ENCODE measurements around the gene PIK3CA.
A peak's percentile ranks its signal among the peaks of the same experiment; 100 is the strongest.
"Not testable (repeated sequence)": the region's sequence is repeated elsewhere in the genome, so short reads cannot be mapped to it uniquely, and the experiment has no call there.

The PIK3CA gene

DNA sequence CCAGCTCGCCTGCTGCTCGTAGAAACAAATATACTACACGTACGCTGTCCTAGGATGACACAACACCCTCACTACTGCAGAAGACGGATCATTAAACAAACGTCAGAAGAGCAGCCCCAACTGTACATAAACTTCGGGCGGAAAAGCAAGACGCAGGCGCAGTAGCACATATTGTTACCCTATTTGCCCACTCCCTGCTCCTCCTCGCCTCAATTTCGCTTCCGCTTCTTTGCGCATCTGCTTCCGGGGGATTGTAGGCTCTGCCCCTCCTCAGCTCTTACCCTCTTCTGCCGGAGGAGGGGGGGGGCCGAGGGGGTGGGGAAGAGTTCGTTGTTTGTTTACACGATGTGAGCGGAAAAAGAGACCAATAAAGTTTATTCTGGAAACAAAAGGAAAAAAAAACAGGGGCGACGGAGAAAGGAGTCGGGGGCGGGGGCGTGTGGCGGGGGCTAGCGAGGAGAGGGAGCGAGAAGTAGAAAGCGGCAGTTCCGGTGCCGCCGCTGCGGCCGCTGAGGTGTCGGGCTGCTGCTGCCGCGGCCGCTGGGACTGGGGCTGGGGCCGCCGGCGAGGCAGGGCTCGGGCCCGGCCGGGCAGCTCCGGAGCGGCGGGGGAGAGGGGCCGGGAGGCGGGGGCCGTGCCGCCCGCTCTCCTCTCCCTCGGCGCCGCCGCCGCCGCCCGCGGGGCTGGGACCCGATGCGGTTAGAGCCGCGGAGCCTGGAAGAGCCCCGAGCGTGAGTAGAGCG, at the start of gene PIK3CA:
Gene PIK3CA (plus strand): TSS at position 485 of the 743 bp plus-strand sequence. CDS start 50,469 bp downstream, outside the sequence.
- peak; percentile 88 to 91 for DNase-seq (ENCODE audit: low read depth in 2 of 2)

DNA sequence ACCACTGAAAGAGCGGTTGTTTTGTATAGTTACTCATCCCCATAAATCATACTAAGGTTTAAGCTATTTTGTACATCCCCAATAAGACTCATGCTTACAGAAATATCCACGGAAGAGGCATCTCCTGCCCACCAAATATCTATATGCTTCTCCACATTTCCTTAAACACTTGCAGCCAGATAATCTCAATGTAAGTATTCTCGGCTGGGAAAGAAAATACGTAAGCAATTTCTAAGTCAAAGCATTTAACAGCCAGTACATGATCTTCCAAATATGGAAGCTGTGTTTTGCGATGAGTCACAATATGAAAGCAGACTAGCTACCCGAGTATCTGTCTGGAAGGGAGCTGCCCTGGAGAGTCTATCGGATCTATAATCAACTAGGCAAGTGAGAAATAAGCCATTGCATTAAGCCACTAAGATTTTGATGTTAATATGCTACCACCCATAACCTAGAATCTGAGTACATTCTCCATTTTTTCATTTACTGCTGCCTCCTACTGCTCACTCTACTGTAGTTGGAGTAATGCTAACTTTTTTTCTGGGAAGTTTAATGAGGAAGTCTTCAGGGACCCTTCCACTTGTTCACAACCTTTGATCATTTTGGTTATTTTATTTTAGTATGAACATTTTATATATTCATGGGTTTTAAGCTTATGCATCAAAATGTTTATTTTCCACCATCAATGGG, 49.6 kb upstream of the PIK3CA start:
- DNase-seq (ENCODE audit: low read depth in 2 of 2) = no peak

DNA sequence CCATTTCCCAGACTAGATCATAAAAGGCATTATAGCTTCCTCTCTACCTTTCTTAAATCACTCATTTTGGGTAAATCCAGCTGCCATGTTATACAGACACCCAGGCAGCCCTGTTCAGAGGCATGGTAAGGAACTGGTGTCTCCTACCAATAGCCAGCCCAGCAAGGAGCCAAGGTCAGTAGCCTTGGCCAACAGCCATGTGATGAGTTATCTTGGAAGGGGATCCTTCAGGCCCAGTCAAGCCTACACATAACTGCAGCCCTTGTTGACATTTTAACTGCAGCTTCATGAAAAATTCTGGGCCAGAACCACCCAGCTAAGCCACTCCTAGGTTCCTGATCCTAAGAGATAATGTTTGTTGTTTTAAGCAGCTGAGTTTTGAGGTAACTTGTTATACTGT, 47.5 kb upstream of the PIK3CA start:
- no peak for DNase-seq (ENCODE audit: low read depth in 2 of 2)

DNA sequence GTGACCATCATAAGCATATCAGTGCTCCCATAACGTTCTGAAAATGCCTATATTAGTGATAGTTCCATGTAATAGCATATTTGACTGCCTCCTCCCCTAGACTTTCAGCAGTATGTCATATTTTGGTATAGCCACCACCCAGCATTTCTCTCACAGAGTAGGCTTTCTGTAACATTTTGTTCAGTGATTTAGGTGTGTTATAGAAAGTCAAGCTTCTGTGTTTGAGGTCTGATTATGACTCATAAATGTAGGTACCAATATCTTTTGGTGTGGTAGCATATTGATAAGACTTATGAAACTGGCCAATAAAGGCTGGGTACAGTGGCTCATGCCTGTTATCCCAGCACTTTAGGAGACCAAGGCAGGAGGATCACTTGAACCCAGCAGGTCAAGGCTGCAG, 42.3 kb upstream of the PIK3CA start:
- DNase-seq (ENCODE audit: low read depth in 2 of 2) = no peak

DNA sequence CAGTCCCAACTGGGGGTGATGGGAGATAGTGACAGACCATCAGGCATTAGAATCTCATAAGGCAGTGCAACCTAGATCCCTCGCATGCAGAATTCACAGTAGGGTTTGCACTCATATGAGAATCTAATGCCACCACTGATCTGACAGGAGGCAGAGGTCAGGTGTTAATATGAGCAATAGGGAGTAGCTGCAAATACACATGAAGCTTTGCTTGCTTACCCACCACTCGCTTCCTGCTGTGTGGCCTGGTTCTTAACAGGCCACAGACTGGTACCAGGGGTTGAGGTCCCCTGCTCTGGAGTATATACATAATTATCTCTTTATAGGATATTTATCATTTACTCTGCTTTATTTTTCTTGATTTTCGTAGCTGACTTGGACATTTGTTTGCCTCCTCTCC, 40.5 kb upstream of the PIK3CA start:
- DNase-seq (ENCODE audit: low read depth in 2 of 2) = no peak

DNA sequence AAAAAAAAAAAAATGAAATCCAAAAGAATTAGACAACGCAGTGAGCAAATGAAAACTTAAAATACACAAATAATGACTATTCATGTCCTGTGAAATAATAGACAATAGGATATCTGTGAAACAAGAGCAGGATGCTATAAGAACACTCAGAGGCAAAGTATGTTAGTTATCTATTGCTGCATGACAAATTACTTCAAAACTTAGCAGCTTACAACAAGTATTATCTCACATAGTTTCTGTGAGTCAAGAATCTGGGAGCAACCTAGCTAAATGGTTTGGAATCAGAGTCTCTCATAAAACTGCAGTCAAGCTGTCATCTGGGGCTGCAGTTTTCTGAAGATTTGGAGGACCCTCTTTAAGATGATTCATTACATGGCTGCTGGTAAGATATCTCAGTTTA, 40.1 kb upstream of the PIK3CA start:
- no peak for DNase-seq (ENCODE audit: low read depth in 2 of 2)

DNA sequence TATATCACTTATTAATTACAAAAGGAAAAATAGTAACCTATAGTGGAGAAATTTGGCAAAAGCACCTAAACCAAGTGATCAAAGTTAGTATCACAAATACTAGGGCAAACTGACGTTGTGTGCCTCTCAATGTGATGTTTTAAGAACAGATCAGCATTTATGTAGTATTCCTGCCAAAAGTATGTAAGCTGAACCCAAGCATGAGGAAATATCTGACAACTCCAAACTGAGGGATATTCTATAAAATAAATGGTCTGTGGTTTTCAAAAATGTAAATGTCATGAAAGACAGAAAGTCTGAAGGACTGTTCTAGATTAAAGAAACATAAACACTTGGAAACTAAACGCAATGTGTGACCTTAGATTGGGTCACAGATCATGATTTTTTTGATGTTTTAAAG, 34.3 kb upstream of the PIK3CA start:
- no peak for DNase-seq (ENCODE audit: low read depth in 2 of 2)

DNA sequence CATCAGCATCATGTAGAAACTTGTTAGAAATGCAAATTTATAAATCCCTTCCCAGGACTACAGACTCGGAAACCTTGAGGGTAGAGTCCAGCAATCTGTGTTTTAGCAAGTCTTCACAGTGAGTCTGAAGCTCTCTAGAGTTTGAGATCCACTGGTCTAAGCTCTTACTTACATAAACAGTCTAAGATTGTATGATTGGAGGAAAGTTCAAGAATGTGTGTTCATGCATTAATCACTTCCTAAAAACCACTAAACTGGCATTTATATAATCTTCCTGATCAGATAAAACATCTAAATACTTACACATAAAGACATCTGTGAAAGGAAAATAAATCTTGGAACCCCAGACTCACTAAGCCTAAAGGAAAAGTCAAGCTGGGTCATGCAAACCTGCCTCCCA, 32.7 kb upstream of the PIK3CA start:
- DNase-seq (ENCODE audit: low read depth in 2 of 2) = not testable (repeated sequence)

DNA sequence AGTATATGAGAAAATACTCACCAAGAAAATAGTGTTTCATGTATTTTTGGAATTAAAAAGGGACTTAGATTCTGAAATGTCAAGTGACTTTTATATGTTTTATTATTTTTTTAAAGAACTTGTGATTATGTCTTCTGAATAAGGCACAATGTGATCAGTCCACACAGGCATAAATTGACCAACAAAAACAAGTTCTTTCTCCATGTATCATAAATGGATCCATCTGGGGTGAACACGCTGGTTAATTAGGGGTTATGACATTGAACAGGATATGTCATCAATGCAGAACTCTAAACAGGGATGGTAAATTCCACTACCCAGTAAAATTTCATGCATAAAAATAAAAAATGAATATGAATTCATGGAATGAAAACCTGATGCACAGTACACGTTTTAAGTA, 31.3 kb upstream of the PIK3CA start:
- DNase-seq (ENCODE audit: low read depth in 2 of 2) = no peak

DNA sequence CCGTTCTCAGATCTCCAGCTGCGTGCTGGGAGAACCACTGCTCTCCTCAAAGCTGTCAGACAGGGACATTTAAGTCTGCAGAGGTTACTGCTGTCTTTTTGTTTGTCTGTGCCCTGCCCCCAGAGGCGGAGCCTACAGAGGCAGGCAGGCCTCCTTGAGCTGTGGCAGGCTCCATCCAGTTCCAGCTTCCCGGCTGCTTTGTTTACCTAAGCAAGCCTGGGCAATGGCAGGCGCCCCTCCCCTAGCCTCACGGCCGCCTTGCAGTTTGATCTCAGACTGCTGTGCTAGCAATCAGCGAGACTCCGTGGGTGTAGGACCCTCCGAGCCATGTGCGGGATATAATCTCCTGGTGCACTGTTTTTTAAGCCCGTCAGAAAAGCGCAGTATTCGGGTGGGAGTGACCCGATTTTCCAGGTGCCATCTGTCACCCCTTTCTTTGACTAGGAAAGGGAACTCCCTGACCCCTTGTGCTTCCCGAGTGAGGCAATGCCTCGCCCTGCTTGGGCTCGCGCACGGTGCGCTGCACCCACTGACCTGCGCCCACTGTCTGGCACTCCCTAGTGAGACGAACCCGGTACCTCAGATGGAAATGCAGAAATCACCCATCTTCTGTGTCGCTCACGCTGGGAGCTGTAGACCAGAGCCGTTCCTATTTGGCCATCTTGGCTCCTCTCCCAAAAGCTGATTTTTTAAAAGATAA, 15.8 kb upstream of the PIK3CA start:
- DNase-seq (ENCODE audit: low read depth in 2 of 2) = not testable (repeated sequence)

DNA sequence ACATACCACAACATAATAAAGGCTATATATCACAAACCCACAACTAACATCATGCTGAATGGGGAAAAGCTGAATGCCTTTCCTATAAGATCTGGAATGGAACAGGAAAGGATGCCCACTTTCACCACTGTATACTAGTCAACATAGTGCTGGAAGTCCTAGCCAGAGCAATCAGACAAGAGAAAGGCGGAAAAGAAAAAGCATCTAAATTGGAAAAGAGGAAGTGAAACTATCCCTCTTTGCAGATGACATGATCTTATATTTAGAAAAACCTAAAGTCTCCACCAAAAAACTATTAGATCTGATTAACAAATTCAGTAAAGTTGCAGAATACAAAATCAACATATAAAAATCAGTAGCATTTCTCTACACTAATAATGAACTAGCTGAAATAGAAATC, 14.6 kb upstream of the PIK3CA start:
- DNase-seq (ENCODE audit: low read depth in 2 of 2) = no peak

DNA sequence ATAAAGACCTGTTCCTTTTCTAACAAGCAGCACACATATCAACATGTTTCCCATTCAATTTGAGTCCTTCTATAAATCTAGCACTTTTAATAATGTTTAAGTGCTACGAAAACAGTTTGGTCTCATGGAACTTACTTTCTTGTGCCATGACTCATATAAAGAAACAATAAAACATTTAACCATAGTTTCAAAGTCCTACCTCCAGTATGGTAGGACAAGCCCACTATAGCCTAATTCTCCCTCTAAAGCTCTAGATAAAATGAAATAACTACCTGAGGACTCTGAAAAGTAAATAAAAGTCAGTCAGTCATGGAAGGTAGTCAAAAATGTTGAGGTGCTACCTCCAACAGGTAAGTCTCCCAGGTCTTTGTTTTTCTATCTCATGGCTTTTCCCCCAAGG, 12.0 kb upstream of the PIK3CA start:
- no peak for DNase-seq (ENCODE audit: low read depth in 2 of 2)

DNA sequence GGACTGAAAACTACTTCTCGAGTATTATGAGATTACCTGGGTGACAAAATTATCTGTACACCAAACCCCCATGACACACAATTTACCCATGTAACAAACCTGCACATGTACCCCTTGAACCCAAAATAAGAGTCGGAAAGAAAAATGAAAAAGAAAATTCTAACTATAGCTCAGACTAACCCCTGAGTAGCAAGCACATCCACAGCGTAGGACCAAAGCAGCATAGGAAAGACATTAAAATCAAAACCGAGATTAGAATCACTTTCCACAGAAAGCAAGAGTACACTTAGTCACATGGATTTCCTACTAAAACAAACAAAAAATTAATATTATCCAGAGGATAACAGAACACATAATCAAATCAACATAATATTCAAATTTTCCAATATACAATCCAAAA, 6.3 kb upstream of the PIK3CA start:
- no peak for DNase-seq (ENCODE audit: low read depth in 2 of 2)

DNA sequence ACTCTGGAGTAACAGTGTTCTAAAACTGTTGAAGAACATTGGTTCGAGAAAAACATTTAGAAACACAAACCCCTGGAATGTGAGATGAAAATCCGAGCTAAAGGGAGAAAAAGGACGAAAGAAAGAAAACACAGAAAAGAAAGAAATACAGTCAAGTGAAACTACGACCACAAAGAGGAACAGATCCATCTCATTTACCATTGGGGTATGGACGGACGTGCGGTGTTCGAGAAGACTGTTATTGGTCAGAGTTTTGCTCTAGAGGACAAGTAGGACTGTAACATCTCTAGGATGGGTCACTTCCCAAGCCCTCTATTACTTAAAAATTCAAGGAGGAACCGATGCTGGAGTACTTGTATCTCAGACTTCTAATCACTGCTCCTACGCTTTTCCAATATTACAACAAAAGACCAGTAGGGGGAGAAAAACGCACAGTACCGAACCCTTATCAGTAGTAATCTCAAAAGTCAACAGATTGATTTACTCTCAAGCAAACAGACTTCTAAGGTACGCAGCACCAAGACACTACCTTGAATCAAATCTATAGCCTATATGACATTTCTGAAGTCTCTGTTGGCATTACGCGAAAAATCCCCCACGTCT, 1.1 kb upstream of the PIK3CA start:
- DNase-seq (ENCODE audit: low read depth in 2 of 2) = no peak

DNA sequence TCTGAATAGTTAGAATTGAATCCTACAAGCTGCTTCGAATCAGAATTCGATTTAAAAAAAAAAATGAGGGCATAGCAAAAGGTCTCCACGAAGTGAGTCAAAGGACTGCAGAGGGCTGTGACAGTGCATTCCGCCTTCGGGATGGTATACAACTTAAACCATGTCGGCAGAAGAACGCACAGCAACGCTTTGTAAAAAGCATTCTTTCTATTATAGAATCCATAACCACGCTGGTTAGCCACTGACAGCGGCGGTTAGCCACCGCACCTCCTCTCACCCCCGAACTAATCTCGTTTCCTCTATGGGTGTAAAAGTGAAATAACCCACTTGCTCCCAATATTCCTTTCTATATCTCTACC, 664 bp upstream of the PIK3CA start:
- peak; percentile 51 to 55 for DNase-seq (ENCODE audit: low read depth in 2 of 2)

DNA sequence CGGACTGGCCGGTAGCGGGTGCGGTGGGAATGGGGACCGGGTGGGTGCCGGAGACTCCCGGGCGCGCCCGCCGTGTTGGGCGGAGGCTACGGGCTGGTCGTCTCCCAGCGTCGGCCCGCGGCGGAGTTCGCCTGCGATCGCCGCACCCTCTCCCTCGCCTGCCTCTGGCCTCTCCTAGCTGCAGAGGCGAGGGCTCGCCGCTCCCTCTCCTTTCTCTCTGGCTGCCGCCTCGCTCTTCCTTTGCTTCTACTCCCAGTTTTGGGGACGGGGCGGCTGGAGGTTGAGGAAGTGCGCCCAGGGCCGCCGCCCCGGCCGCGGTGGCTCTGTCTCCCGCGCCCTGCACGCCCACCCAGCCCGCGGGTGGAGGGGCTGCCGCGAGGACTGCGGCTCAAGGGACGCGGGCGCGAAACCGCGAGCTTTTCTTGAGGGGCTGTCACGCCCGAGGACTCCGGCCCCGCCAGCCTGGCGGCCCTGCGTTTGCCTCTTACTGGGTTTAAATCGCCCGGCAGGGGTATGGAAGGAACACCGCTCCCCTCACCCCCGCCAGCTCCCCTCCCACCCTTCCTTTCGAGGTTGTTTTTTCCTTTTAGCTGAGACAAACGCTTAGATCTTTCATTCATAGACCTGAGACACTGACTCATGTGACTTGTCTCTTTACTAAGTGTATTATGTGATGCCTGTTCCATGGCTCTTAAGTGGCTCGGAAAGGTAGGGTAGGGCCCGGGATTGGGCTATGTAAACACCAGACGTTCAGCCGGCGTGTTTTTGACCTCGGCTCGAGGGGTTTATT, 654 bp downstream of the PIK3CA start:
- DNase-seq (ENCODE audit: low read depth in 2 of 2) = peak; percentile 18 to 37

DNA sequence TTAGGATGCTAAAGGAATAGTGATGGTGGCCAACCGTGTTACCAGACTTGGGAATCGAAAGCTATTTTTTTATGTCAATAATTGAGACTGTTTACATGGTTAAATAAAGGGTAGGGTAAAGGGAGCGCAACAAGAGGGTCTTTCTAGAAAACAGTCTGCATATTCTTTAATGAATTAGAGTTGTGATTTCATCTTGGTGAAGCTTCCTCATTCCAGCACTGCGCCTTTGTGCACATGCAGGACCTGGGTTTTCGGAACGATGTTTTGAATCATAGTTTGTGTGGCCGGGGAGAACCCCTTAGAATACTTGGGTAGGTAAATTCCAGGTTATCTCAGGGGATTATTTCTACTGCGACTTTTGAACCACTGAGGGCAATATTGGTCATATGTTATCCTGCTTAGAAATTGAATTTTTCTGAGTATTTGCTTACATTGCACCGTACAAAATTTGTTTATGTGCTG, 1.3 kb downstream of the PIK3CA start:
- DNase-seq (ENCODE audit: low read depth in 2 of 2) = peak; percentile 22 to 31

DNA sequence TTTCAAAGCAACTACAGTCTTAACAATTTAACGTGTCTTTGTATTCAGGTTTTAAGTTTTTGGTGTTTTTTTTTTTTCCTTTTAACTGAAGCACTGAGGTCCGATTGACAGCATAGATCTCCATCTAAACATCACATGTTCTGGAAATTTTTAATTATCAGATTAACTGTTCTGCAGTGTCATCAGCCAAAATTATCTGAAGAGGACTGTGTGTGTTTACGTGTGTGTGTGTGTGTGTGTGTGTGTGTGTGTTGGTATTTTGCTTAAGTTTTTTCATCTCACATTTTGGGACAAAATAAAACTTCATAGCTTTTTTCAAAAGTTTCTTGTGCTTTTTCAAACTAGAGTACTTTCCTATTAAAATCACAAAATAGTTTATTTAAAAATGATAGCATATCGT, 1.8 kb downstream of the PIK3CA start:
- no peak for DNase-seq (ENCODE audit: low read depth in 2 of 2)

DNA sequence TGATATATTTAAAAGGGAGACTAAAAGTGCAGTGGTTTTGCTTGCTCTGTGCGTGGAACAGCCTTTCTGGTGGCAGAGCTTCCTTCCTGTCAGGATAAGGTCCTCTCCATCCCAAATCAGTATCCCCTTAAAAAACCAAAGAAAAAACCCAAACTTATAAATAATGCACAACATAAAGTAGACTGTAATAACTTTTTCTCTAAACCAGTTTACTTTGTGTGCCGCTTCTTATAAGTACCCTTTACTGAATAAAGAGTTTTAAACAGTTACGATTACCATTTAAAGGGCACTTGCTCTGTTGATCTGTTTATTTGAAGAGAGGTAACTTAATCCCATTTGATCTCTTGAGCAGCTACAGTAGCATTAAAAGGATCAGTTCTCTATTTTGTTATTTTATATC, 2.5 kb downstream of the PIK3CA start:
- DNase-seq (ENCODE audit: low read depth in 2 of 2) = no peak

DNA sequence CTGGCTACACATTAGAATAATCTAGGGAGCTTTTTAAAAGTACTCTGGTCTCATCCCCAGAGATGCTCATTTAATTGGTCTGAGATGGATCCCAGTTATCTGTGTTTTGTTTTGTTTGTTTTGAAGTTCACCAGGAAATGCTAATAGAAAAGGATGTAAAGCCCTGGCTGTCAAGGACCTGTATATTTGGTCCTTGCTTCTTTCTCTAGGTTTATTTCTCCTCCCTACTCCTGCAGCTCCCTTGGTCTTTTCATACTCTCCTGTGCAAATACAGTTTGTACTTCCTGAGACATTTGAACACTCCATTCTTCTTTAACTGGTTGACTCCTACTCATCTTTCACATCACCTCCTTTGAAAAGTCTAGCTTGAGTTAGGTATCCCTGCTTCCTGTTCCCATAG, 3.3 kb downstream of the PIK3CA start:
- no peak for DNase-seq (ENCODE audit: low read depth in 2 of 2)

DNA sequence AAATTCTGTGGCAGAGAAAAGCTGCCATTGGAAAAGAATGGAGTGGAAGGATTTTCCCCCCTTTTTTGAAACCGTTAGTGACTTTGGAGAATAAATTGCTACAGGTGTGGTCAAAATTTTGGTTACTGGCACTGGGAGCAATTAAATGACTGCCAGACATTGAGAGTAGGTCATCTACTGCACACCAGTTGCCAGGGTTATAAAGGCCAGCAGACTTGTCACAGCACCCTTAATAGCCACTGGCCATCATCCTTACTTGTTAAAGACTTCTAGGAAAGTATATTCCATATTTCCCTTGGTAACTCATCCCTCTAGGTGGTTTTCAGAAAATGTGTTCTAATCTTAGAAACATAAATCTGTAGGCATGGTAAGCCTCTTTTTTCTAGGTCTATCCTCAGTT, 8.0 kb downstream of the PIK3CA start:
- no peak for DNase-seq (ENCODE audit: low read depth in 2 of 2)

DNA sequence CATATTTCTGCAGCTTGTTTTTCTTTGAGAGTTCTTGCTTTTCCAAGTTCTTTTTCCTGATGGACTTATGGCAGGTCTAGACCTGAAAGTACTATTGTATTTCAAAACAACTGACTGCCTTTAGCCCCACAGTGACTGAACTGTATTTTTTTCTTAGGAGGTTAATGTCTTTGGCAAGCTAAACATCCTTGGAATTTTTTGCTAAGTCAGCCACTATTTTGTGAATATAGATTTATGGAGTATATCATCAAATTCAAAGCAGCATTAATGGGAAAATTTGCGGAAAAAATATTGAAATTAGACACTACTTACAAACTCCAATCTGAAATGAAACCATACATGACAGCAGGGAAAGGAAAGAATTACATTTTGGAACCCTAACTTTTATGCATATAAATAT, 8.6 kb downstream of the PIK3CA start:
- no peak for DNase-seq (ENCODE audit: low read depth in 2 of 2)

All from stimulated activated CD4-positive, alpha-beta T cell treated with anti-CD3 and anti-CD28 coated beads, Interleukin-15, amount 100 ng/mL, for 48 hours (primary cell).